Spleen (tissue), 7 donors: ENCODE data around the gene ST3GAL3.

Experiments
- POLR2AphosphoS5 ChIP-seq, 3 donors: sonication (generic); formaldehyde crosslinking; IDR thresholded peaks; one replicate each; pipeline ENCODE4 v1.5.1; 2017; ENCODE audit warnings: antibody characterized with exemption in 3 of 3
- TF ChIP-seq, protein P1 (sequence below), 11 experiments: fragments of 200-600 bp in 7 of 11; fragments of 450-650 bp in 4 of 11; sonication (generic) in 4 of 11; IDR thresholded peaks in 8 of 11; conservative IDR thresholded peaks in 3 of 11; 1 replicate in 7 of 11; 2 replicates in 4 of 11; pipeline versions ENCODE4 v1.4.0 to v1.8.0; 2016 to 2021; ENCODE audit warnings: antibody characterized with exemption in 11 of 11, inconsistent platforms in 4 of 11, mild to moderate bottlenecking in 1 of 11
- donor health status: DM: no; HTN: no; CAD: no; lungs with moderate emphysema.
- donor health status: DM: no; HTN: no; CAD: no.
- donor health status: DM: no; HTN: no; CAD: no.

DNA sequence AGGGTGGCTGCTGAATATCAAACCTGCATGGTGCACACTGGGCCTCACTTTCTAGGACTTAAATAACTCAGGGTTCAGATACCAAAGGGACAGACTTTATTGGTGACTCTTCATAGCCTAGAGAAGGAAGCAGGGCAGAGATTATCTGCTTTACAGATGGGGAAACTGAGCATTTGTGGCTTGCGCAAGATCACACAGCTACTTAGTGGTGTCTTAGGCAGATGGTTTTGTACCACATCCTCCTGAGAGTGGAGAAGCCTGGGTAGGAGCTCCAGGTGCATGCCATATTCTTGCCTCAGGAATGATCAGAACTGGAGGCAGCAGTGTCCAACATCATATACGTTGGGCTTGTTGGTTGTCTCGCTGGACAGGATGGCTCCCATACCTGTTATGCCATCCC is 255.7 kb downstream of the ST3GAL3 start:
- no peak for TF ChIP-seq POLR2AphosphoS5 (IDR thresholded peaks at IDR 0.05)
- TF ChIP-seq, protein P1, sequence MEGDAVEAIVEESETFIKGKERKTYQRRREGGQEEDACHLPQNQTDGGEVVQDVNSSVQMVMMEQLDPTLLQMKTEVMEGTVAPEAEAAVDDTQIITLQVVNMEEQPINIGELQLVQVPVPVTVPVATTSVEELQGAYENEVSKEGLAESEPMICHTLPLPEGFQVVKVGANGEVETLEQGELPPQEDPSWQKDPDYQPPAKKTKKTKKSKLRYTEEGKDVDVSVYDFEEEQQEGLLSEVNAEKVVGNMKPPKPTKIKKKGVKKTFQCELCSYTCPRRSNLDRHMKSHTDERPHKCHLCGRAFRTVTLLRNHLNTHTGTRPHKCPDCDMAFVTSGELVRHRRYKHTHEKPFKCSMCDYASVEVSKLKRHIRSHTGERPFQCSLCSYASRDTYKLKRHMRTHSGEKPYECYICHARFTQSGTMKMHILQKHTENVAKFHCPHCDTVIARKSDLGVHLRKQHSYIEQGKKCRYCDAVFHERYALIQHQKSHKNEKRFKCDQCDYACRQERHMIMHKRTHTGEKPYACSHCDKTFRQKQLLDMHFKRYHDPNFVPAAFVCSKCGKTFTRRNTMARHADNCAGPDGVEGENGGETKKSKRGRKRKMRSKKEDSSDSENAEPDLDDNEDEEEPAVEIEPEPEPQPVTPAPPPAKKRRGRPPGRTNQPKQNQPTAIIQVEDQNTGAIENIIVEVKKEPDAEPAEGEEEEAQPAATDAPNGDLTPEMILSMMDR (IDR thresholded peaks at IDR 0.05 in 8 of 11, conservative IDR thresholded peaks at IDR 0.05 in 3 of 11) = no peak
